SK-N-SH treated with all-trans-retinoic acid at 6 μM for 48 hours (cell line): Measurements from ENCODE around the gene DCP1B.

Experiments
- BACH2 ChIP-seq: fragments of 250-450 bp; sonication (Bioruptor Pico); IDR thresholded peaks from 2 replicates; pipeline ENCODE4 v1.9.0; 2021; ENCODE audit warnings: mild to moderate bottlenecking, borderline replicate concordance
- CSDC2 ChIP-seq: fragments of 250-450 bp; sonication (Bioruptor Pico); IDR thresholded peaks from 2 replicates; pipeline ENCODE4 v1.5.0; 2020; ENCODE audit warnings: mild to moderate bottlenecking, moderate library complexity
- ESRRG ChIP-seq: fragments of 250-450 bp; sonication (Bioruptor Pico); IDR thresholded peaks from 2 replicates; pipeline ENCODE4 v1.6.1; 2021; ENCODE audit warnings: mild to moderate bottlenecking
- OSR1 ChIP-seq: fragments of 250-450 bp; sonication (Bioruptor Pico); IDR thresholded peaks from 2 replicates; pipeline ENCODE4 v1.8.0; 2022; ENCODE audit warnings: moderate library complexity, mild to moderate bottlenecking, inconsistent platforms
- PPARA ChIP-seq: fragments of 250-450 bp; sonication (Bioruptor Pico); IDR thresholded peaks from 2 replicates; pipeline ENCODE4 v1.5.0; 2020; ENCODE audit warnings: mild to moderate bottlenecking, borderline replicate concordance
- RARB ChIP-seq: fragments of 250-450 bp; sonication (Bioruptor Pico); IDR thresholded peaks from 2 replicates; pipeline ENCODE4 v1.8.0; 2021; ENCODE audit warnings: mild to moderate bottlenecking, moderate library complexity

DNA sequence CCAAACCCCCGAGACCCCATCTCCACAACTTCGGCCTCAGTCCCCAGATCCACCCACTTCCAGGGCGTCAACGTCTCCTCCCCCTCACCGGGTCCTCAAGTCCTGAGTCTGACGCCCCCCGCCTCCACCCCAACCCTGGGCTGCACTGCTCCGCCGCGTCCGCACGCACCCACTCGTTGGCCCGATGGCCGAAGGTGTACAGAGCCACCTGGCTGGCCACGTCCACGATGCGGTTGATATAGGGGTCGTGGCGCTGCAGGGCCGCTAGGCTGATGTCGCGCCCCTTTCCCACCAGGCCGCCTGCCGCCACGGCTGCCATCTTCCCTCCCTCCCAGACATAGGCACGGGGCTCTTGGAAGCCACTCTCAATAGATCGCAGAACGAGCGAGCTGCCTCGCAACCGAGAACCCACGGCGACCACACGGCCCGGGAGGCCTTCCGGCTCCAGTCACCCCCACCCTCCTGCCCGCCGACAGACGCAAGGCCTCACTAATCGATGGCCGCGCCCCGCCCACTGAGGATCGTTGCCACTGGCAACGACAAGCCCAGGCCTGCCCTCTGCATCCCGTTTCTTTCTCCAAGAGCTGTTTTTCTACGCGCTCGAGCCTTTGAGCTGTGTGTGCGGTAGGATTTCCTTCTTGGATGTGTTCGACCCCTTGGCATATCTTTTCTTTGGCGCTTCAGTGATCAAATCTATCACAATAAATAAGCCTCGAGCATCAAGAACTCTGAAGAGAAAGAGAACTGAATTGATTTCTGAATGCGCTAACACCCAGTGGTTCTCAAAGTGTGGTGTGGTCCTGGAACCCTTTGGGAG lies at the start of gene DCP1B:
- TF ChIP-seq RARB (CRISPR knock-in tag) (no peak), OSR1 (CRISPR knock-in tag) (no peak), BACH2 (CRISPR knock-in tag) (no peak), CSDC2 (CRISPR knock-in tag) (no peak), ESRRG (CRISPR knock-in tag) (no peak), PPARA (no peak)
